A549 (cell line): Measurements from ENCODE around the gene CIT.

ENCODE experiments used
- CBX2 ChIP-seq: fragments of 200-600 bp; sonication (generic); IDR thresholded peaks from 2 replicates; pipeline ENCODE4 v1.6.1; 2016; ENCODE audit warnings: low read depth, mild to moderate bottlenecking, borderline replicate concordance
- CHD2 ChIP-seq: fragments of 150-350 bp; IDR thresholded peaks from 2 replicates; pipeline ENCODE4 v1.6.1; 2014; ENCODE audit warnings: low read length; ENCODE audit not compliant: partially characterized antibody
- CHD4 ChIP-seq: fragments of 200-600 bp; sonication (generic); IDR thresholded peaks from 2 replicates; pipeline ENCODE4 v1.6.1; 2016; ENCODE audit warnings: antibody characterized with exemption, mild to moderate bottlenecking, borderline replicate concordance
- TF ChIP-seq, protein P1 (sequence below): fragments of >200 bp; sonication (Bioruptor Twin); formaldehyde crosslinking; IDR thresholded peaks from 3 replicates; pipeline ENCODE4 v1.5.1; 2016

GRCh38 chr12:119740830-119741229, 136.3 kb downstream of the CIT start:
- TF ChIP-seq, protein P1, sequence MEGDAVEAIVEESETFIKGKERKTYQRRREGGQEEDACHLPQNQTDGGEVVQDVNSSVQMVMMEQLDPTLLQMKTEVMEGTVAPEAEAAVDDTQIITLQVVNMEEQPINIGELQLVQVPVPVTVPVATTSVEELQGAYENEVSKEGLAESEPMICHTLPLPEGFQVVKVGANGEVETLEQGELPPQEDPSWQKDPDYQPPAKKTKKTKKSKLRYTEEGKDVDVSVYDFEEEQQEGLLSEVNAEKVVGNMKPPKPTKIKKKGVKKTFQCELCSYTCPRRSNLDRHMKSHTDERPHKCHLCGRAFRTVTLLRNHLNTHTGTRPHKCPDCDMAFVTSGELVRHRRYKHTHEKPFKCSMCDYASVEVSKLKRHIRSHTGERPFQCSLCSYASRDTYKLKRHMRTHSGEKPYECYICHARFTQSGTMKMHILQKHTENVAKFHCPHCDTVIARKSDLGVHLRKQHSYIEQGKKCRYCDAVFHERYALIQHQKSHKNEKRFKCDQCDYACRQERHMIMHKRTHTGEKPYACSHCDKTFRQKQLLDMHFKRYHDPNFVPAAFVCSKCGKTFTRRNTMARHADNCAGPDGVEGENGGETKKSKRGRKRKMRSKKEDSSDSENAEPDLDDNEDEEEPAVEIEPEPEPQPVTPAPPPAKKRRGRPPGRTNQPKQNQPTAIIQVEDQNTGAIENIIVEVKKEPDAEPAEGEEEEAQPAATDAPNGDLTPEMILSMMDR, result no peak
- TF ChIP-seq CBX2 (no peak), CHD4 (no peak), CHD2 (no peak)
